Measurements from ENCODE around the gene MUTYH.

Gene MUTYH

DNA sequence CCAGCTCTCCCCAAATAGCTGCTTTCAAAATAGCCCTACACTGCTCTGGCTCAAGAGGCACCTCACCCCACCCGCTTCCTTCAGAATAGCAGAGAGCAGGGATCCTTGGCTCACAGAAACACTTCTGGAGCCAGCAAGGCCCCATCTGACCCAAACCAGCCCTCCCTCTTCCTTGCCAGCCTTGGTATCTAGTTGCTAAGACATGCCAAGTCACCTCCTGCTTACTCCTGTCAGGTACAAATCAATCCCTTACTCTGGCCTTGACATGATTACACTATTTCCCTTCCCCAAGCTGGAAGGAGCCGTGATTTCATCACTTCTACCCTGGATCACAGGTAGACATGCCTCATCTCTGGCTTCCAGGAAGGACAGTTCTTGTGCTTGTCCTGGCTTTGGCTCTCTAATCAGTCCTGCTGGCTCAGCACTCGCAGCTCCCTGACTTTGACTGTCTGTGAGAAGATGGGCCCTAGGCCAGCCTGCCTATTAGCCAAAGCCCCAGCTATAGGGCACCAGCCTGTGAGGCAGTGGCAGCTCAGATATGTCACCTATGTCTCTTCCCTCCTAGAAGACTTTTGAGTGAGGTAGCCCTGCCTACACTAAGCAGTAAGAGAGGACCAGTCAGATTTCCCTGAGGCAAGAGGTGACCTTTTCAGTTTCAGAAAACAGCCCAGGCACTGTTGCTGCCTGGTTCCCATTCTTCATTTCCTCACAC lies 8.9 kb upstream of the MUTYH start:
- DNase-seq: no peak

- no peak for DNase-seq
Measured at GRCh38 chr1:45348609-45348965, 8.3 kb upstream of the MUTYH start.

- DNase-seq: no peak
Measured at GRCh38 chr1:45348020-45348419, 7.8 kb upstream of the MUTYH start.

DNA sequence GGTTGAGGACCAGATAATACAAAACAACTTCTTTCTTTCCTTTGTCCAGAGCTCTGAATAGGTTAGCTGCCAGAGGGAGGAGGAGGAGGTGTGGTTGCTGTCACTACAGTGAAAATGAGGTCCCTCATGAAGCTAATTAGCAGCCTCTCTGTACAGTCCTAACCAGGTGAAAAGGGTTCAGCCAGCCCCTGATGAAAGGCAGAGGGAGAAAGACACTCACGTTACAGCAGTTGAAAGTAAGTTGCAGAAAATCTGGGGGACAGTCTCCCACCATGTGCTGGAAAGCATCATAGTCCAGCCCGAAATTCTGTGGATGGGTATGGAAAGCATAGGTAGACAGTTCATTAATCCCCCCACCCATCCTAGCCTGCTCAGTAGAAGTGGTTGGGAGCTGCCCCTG lies 6.2 kb upstream of the MUTYH start:
- no peak for DNase-seq

DNA sequence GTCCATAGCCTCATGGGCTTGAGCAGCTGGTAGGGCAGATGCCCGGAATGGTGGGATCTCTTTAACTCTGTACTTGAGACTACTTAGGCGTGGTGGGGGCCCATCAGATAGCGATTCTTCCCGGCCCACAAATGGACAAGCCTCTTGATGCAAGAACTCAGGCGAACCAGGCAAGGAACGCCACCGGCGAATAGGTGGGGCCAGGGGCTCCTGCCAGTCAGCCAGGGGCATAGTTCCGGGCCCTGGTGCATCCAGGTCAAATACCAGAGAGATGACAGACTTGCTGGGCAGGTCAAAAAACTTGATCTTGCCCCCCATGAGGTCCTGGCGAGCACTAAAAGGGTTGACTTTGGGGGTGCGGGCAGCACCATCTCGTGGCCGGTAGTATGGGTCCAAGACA lies 4.8 kb upstream of the MUTYH start:
- DNase-seq: no peak

DNA sequence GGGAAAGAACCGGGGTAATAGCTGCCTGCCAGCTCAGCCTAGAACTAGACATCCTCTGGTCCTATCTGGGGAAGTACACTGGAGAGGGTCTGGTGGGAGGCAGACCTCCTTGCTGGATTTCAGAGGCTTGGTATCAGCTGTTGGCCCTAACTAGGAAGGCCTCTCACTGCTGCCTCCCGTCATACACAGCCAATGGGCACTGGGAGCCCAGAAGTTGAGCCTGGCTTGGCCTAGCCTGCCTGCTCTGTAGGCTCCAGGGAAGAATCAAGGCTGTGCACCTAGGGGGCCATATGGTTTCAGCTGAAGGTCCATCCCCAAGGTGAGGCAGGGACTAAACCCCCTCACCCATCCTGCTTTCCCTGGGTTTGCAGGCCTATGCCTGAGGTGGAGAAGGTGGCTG lies 4.3 kb upstream of the MUTYH start:
- no peak for DNase-seq

DNA sequence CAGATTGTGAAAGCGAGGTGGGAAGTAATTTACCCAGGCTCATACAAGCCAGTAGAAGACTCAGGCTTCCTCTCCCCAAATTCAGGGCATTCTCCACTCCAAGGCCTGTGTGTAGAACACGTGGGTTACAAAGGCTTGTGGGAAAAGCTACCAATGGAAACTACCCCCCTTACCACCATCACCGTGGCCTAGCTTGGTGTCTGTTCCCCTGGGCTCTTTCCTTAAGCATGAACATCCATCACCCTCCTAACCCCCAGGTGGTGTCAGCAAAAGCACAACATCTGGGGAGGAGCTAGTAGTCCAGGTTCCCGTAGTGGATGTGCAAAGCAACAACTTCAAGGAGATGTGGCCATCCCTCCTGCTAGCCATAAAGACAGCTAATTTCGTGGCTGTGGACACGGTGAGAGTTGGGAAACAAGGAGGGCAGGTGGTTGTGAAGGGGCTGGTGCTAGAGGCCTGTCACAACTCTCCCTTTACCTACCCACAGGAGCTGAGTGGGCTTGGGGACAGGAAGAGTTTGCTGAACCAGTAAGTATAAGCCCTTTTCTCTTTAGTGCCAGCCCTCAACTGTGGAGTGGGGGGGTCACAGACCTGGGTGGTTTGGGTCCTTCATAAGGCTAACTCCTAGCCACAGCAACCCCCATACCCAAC lies 701 bp upstream of the MUTYH start:
- peak in 1 of 5 experiments; percentile 69 for DNase-seq

- no peak for DNase-seq
Measured at GRCh38 chr1:45337630-45338325, 2.5 kb downstream of the MUTYH start.

DNA sequence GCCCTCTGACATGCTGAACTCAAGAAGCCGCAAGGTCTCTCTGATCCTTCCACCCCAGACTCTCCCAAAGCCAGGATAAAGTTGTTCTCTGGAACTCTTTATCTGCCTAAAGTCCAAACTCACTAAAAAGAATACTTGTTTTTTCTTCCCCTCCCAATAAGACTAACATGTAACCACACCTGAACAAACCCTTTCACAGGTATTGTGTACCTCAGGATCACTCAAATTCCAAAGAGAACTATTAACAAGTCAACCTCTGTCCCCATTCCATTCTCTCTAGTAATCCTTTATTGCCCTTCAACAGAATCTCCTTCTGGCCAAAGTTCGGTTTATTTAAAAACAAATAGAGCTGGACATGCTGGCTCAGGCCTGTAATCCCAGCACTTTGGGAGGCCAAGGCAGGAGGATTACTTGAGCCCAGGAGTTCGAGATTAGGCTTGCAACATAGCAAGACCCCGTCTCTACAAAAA lies 4.3 kb downstream of the MUTYH start:
- DNase-seq: no peak

DNA sequence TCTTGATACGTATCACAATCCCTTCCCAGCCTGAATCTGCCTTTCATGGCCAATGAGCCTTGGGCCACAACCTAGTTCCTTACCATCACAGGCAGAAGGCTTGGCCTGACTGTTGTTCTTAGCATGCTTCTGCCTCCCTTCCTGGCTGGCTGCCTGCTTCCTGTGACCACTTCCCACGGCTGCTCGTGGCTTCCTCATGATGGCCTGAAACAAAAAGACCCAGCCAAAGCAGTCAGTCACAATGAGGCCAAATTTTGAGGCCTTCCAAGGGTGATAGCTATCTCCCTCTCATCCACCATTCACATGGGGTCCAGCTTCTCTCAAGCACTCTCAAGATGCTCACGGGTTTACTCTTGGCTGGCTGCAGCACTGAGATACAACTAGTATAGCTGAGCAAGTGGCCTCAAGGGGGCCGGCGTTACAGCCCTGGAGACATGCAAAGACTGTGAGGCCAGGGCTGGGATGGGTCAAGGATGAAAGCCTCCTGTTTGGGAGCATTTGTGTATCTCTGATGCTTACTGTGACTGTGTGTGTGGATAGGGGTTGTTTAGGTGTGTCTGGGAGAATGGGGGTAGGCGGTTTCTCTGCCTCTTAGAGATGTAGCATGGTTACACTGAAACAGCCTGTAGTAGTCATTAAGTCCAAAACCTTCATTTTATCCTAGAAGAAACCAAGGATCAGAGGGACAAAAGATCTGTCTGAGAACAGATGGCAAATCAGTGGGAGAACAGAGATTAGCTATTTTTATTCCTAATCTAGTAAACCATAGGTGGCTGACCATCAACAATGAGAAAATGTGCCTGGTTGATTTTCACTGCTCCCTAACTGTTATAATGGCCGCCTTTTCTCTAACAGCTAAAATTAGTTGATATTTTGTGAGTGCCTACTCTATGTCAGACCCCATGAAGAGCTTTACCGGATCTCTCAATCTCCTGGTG lies 5.7 kb downstream of the MUTYH start:
- peak in 1 of 5 experiments; percentile 59 for DNase-seq

- DNase-seq: no peak
Measured at GRCh38 chr1:45332346-45332720, 7.9 kb downstream of the MUTYH start.

GRCh38 chr1:45331436-45332345 lies 8.5 kb downstream of the MUTYH start:
- DNase-seq: no peak

- DNase-seq: no peak
Measured at GRCh38 chr1:45329445-45329844, 10.8 kb downstream of the MUTYH start.

DNA sequence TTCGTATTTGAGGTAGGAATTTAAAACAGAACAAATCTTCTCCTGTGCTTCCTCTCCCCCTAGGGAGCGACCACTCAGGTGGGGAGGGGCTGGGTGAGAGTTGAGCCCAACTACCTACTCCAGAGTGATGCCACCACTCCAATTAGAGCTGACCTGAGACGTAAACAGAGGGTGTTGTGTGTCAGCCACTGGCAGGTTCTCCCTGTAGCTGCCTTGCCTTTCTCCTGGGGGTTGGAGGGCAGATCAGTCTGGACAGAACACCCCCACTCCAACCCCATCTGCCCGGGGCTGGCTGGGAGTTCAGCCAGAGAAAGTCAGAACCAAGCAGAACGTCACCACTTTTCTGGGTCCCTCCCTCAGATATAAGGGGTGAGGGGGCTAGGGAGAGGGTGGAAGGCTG lies 11.6 kb downstream of the MUTYH start:
- DNase-seq: no peak

DNA sequence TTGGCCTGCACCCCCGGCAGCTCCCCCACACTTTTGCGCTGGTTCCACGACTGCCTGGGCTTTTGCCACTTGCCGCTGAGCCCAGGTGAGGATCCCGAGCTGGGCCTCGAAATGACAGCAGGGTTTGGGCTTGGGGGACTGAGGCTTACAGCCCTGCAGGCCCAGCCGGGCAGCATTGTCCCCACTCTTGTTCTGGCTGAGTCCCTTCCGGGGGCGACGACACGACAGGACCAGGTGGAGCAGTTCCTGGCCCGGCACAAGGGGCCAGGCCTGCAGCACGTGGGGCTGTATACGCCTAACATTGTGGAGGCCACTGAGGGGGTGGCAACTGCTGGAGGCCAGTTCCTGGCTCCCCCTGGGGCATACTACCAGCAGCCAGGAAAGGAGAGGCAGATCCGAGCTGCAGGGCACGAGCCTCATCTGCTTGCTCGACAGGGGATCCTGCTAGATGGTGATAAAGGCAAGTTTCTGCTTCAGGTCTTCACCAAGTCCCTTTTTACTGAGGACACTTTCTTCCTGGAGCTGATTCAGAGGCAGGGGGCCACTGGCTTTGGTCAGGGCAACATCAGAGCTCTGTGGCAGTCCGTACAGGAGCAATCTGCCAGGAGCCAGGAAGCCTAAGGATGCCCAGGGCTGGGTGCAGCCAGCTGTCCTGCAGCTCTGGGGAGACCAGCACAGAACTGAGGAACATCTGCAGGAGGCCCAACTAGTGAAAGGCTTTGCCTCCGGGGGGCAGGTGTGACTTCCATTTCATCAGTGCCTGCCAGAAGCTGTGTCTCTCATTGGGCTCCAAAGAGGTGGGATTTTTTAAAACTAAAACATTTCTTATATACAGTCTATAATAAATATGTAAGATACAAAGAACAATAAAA lies 12.4 kb downstream of the MUTYH start:
- DNase-seq: no peak

DNA sequence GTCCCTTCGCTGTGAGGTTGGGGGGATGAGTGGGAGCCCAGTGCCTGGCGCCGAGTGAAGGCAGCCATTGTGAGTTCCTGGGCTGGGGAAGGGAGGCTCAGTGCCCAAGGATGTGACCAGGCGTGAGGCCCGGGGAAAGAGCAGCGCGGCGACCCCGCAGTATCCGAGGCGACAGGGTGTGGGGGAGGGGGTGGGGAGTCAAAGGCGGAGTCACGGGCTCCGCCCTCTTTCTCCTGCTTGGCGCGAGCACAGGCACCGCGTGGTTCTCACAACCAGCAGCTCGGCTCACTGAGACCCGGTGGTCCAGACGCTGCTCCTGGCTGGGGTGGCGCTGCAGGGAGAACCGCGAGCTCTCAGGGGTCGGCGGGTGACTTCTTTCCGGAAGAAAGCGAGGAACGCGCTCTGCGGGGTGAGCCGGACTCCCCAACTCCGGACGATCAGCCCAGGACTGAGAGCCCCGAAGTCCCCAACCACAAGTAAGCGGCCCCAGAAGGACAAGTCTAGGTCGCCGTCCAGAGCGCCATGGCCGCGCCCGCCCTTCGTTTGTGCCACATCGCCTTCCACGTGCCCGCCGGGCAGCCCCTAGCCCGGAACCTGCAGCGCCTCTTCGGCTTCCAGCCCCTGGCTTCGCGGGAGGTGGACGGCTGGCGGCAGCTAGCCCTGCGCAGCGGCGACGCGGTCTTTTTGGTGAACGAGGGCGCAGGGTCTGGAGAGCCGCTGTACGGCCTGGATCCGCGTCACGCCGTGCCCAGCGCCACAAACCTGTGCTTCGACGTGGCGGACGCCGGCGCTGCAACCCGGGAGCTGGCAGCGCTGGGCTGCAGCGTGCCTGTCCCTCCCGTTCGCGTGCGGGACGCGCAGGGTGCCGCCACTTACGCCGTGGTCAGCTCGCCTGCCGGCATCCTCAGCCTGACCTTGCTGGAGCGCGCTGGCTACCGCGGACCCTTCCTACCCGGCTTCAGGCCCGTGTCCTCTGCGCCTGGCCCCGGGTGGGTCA lies 13.3 kb downstream of the MUTYH start, which contains the start of gene HPDL:
HPDL (plus strand) TSS at position 269 of the 997 bp plus-strand sequence; CDS start at position 523, 254 bp downstream.
- DNase-seq: peak in 4 of 5 experiments; percentile 16 to 76 (median 42)

DNA sequence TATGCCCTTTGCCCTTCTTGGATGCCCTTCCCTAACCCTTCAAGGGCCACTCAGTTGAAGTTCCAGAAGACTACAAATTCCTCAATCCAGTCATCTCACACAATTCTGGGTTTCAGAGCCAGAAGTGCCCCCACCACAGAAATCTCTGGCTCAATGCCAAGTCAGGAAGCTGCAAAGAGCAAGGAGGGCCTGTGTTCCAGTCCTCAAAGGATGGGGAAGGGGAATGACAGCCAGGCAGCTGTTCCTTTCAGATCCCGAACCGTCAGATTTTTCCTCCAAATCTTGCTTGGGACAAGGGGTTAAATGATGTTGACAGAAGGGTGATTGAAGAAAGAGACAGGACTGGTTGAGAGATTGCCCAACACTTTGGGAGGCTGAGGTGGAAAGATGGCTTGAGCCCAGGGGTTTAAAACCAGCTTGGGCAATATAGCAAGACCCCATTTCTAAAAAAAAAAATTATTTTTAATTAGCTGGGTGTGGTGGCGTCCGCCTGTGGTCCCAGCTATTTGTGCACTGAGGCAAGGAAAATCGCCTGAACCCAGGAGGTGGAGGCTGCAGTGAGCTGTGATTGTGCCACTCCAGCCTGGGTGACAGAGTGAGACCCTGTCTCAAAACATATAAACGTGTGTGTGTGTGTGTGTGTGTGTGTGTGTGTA lies 14.3 kb downstream of the MUTYH start:
- no peak for DNase-seq

DNA sequence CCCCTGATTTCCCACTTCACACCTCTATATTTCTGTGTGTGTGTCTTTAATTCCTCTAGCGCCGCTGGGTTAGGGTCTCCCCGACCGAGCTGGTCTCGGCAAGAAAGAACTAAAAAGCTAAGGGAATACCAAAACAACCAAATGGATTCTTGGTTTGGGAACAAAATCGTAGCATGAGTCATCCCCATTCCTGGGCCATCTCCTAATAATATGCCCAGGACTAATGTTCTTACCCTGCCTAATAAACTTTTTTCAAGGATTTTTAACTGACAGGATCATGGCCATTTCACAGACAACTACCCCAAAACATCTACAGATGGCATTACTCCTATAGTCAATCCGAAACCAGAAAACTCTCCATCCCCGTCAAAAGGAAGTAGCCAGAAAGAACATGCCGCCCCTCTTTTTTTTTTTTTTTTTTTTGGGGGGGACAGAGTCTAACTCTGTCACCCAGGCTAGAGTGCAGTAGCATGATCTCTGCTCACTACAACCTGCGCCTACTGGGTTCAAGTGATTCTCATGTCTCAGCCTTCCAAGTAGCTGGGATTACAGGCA lies 17.7 kb downstream of the MUTYH start:
- no peak for DNase-seq

All from T-helper 2 cell (primary cell).